Measurements from ENCODE around the gene PDIA4. TPM values are rescaled to one million over a fixed set of nuclear protein-coding genes. Genes with fewer than 3 reads are reported as not detected.

The PDIA4 gene
- total and polyA plus RNA-seq, 2 of the 8 experiments (the other 6 are each of a cell fraction or from before 2014, with no cell fraction given), result 119 to 303 TPM

DNA sequence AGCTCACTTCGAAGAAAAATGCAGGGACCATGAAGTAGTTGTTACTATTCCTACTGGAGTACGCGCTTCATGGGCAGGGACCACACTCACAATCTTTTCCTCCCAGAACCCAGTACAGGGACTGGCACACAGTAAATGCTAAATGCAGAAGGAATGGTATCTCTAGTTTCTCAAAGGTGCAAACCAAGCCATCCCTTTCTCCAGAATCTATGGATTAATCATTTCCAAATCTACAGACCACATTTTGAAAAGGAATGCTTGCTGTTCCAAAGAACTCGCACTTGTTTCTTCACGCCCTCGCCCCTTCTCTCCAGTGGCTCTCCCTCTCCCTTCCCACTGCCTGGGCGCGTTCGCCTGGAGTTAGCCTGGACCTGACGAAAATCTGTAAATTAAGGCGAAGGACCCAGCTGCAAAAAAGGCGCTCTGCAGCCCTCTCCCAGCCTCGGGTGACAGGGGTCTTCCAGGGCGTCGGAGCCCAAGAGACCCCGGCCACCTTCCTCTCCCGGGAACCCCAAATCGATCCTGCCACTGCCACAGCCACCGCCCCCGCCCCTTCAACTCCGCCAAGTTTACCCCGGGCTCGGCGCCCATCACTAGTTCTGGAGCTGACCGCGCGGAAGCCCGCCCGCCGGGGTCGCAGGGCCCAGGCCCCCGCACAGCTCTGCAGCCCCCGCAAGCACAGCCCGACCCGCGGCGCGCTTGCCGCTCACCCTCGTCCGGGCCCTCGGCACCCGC, 527 bp downstream of the PDIA4 start (continued):
- no peak for TF ChIP-seq CHD1 (IDR thresholded peaks at IDR 0.05; ENCODE audit: low read depth, low read length)
- TF ChIP-seq ZNF274 (IDR thresholded peaks at IDR 0.05; ENCODE audit: borderline replicate concordance, extremely low read depth, low read length), result no peak
- TF ChIP-seq, protein P1, sequence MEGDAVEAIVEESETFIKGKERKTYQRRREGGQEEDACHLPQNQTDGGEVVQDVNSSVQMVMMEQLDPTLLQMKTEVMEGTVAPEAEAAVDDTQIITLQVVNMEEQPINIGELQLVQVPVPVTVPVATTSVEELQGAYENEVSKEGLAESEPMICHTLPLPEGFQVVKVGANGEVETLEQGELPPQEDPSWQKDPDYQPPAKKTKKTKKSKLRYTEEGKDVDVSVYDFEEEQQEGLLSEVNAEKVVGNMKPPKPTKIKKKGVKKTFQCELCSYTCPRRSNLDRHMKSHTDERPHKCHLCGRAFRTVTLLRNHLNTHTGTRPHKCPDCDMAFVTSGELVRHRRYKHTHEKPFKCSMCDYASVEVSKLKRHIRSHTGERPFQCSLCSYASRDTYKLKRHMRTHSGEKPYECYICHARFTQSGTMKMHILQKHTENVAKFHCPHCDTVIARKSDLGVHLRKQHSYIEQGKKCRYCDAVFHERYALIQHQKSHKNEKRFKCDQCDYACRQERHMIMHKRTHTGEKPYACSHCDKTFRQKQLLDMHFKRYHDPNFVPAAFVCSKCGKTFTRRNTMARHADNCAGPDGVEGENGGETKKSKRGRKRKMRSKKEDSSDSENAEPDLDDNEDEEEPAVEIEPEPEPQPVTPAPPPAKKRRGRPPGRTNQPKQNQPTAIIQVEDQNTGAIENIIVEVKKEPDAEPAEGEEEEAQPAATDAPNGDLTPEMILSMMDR (IDR thresholded peaks at IDR 0.05; ENCODE audit: control extremely low read depth in 1 of 3, insufficient read depth in 1 of 3, low read depth in 1 of 3, low read length in 3 of 3), result no peak
- no peak for TF ChIP-seq CREB1 (IDR thresholded peaks at IDR 0.05)
- no peak for TF ChIP-seq CHD2 (IDR thresholded peaks at IDR 0.05; ENCODE audit: low read length)
